ENCODE results near the gene PRADC1.

PRADC1 gene

GRCh38 chr2:73256618-73256922, 23.5 kb upstream of the PRADC1 start:
- TF ChIP-seq FOXM1 (IDR thresholded peaks at IDR 0.05; ENCODE audit: borderline replicate concordance, low read depth) (no peak), TAF1 (IDR thresholded peaks at IDR 0.05; ENCODE audit: low read depth) (no peak), EP300 (IDR thresholded peaks at IDR 0.05; ENCODE audit: borderline replicate concordance) (no peak), YY1 (IDR thresholded peaks at IDR 0.05; ENCODE audit: low read depth) (no peak), EGR1 (IDR thresholded peaks at IDR 0.05) (no peak), MAX (IDR thresholded peaks at IDR 0.05) (no peak), CREB1 (IDR thresholded peaks at IDR 0.05; ENCODE audit: low read depth) (no peak), TEAD4 (IDR thresholded peaks at IDR 0.05) (no peak), REST (IDR thresholded peaks at IDR 0.05; ENCODE audit: low read depth) (no peak), RAD21 (IDR thresholded peaks at IDR 0.05; ENCODE audit: low read depth) (no peak), NFIC (IDR thresholded peaks at IDR 0.05) (no peak), CEBPB (IDR thresholded peaks at IDR 0.05) (no peak), TCF12 (IDR thresholded peaks at IDR 0.05; ENCODE audit: low read depth) (no peak), ZBTB7A (IDR thresholded peaks at IDR 0.05; ENCODE audit: low read depth) (no peak)
- TF ChIP-seq, protein P1, sequence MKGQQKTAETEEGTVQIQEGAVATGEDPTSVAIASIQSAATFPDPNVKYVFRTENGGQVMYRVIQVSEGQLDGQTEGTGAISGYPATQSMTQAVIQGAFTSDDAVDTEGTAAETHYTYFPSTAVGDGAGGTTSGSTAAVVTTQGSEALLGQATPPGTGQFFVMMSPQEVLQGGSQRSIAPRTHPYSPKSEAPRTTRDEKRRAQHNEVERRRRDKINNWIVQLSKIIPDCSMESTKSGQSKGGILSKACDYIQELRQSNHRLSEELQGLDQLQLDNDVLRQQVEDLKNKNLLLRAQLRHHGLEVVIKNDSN (IDR thresholded peaks at IDR 0.05): no peak

DNA sequence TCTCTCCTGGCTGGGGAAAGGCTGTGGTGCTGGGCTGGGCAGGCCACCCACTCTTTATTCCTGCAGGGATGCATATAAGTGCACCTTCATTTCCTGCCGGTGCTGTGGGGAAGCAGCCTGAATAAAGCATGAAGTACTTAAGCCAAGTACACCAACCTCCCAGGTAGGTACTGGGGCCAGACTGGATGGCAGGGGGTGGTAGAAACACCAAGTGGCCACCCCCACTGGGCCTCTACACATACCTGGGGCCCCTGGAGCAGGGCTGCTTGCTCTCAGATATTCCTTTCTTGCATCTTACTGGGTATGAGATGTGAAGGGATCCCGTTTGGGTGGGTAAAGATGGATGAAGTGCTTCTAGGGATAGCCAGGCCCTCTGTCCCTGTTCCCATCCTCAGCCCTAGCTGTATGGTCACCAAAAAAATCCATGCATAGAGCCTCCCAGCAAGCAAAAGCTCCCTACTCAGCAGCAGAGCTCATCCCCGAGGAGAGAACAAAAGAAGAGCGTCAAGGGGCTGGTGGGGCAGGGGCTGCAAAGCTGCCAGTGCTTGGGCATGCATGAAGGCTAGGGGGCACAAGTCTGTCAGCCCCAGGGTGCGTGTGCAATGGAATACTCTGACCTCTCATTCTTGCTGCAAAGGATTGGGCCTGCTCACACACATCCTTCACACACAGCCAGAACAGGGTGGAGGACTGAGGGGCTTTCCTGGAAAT, 23.0 kb upstream of the PRADC1 start:
- TF ChIP-seq ZBTB7A (IDR thresholded peaks at IDR 0.05; ENCODE audit: low read depth): no peak
- no peak for TF ChIP-seq TEAD4 (IDR thresholded peaks at IDR 0.05)
- no peak for TF ChIP-seq TAF1 (IDR thresholded peaks at IDR 0.05; ENCODE audit: low read depth)
- TF ChIP-seq NFIC (IDR thresholded peaks at IDR 0.05): no peak
- TF ChIP-seq REST (IDR thresholded peaks at IDR 0.05; ENCODE audit: low read depth): no peak
- no peak for TF ChIP-seq CEBPB (IDR thresholded peaks at IDR 0.05)

DNA sequence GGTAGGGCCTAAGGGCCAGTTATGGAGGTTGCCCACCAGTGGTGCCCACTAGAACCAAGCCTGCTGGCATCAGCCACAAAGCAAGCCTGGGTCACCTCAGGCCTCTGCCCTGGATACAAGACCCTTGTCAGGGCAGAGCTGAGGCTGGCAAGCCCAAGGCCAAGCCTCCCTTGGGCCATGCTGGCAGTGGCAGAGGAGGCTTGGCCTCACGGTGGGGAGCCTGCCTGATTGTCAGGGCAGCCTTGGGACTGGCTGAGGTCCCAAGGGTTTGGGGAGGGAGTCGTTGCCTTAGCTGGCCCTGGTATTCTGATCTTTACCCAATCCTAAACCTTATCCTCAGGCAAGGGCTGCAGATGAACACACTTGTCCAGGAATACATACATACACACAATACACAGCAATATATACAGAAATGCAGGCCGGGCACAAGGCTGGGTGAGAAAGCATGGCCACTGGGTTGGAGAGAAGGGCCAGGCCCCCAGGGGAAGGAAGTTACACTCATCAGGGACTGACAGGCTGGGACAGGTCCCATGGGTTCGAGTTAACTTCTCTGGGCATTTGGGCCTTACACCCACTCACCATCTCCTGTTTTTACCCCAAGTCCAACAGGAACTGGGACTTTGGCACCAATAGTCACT, 22.1 kb upstream of the PRADC1 start:
- TF ChIP-seq TEAD4 (IDR thresholded peaks at IDR 0.05) (no peak), REST (IDR thresholded peaks at IDR 0.05; ENCODE audit: low read depth) (no peak), RAD21 (IDR thresholded peaks at IDR 0.05; ENCODE audit: low read depth) (no peak), EP300 (IDR thresholded peaks at IDR 0.05; ENCODE audit: borderline replicate concordance) (no peak), YY1 (IDR thresholded peaks at IDR 0.05; ENCODE audit: low read depth) (no peak), ZBTB7A (IDR thresholded peaks at IDR 0.05; ENCODE audit: low read depth) (no peak)

DNA sequence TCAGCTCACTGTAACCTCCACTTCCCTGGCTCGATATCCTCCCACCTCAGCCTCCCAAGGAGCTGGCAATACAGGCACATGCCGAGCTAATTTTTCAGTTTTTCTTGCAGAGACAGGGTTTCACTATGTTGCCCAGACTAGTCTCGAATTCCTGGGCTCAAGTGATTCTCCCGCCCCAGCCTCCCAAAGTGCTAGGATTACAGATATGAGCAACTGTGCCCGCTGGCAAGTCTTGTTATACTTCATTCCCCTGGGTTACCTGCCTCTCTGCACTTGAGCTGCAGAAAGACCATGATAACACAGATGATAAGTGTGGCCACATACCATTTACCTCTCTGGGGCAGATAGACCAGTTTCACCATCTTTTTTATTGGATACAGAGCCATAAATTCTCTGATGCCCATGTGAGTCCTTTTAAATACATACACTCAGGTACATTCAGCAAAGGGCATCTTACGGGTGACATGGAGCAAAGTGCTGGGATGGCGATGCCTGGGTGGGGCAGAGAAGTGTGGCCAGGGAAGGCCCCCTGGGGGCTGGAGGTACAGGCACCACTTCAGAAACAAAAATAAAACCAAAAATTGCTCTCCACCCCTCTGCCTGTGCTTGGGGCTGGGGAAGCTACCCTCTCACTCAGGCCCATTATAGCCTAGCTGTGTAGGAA, 21.4 kb upstream of the PRADC1 start:
- no peak for TF ChIP-seq ZBTB7A (IDR thresholded peaks at IDR 0.05; ENCODE audit: low read depth)
- TF ChIP-seq, protein P1 (IDR thresholded peaks at IDR 0.05): no peak
- TF ChIP-seq MAX (IDR thresholded peaks at IDR 0.05): no peak
